HG03571 (cell line): Measurements from ENCODE around the gene CFHR5.
"Not testable (repeated sequence)": the region's sequence is repeated elsewhere in the genome, so short reads cannot be mapped to it uniquely, and the experiment has no call there.

Source experiments
- ATAC-seq: cut with Tn5 transposase; IDR thresholded peaks from one replicate; pipeline ENCODE4 v1.9.1; 2021; ENCODE audit not compliant: unreplicated experiment

The CFHR5 gene

DNA sequence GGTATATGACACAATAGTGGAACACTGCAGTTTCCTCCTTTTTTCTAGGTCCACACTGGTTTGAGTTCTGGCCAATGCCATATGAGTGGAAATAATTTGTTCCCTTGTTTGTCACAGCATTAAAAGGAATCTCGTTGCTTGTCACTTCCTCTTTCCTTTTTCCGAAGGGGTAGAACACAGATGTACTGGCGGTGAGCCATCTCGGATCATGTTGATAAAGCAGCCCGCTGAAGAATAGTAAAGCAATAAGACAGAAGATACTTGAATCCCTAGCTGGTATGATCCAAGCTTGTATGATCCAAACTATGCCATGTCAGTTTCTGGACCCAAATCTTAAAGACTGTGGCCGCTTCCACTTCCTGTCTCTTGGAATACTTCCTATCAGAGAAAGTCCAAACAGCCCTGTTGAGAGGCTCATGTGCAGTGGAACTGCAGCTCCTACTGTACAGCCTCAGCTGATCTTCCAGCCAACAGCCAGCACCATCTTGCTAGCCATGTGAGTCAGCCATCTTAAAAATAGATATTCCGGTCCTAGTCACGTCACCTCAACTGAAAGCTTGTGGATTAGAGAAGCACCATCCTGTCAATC lies 40.3 kb downstream of the CFHR5 start:
- no peak for ATAC-seq

DNA sequence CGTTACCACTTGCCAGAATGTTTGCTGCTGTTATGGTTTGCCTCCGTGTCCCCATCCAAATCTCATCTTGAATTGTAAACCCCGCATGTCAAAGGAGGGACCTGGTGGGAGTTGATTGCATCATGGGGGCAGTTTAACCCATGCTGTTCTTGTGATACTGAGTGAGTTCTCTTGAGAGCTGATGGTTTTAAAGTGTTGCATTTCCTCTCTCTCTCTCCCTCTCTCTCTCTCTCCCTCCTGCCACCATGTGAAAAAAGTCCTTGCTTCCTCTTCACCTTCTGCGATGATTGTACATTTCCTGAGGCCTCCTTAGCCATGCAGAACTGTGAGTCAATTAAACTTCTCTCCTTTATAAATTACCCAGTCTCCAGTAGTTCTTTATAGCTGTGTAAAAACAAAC lies 44.4 kb downstream of the CFHR5 start:
- ATAC-seq: no peak

DNA sequence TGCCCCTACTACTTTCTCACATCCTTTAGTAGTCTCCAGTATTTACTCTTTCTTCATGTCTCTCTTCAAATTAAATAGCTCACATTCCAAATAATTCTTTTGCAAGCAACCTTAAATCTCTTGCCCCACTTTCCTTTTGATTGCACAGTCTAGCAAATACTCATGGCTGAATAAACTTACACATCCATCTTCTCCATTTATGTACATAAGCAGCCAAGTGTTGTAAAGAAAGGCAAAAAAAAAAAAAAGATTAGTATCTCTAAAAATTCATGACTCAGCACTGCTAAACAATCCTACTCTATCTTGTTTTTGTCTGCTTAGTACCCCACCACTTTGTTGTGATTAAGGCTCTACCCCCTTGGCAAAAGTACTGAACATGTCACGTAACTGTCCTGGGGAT lies 47.1 kb downstream of the CFHR5 start:
- no peak for ATAC-seq

DNA sequence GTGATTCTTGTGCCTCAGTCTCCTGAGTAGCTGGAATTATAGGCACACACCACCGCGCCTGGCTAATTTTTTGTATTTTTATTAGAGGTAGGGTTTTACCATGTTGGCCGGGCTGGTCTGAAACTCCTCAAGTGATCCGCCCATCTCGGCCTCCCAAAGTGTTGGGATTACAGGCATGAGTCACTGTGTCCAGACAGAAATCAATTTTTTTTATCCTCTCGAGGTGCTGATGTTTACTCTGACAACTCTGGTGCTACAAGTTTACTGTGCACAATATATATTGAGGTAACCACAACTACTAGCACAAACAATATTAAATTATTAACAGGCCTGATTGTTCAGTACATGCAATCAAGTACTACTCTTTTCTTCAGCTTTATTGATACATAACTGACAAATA lies 50.0 kb downstream of the CFHR5 start:
- ATAC-seq: no peak

DNA sequence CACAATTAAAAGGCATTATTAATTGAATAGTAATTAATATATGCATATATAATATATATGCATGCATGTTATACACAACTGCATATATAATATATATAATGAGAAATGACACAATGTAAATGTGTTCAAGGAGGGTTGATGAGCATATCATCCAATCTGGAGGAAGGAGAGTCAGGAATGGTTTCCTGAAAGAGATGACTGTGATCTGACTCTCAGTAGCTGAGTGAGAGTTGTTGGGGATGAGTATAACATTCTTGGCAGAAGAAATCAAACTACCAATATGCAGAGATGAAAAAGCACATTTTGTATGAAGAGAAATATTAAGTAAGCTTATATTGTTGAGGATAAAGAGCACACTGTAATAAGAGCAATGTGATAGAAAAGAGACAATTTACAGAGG lies 52.4 kb downstream of the CFHR5 start:
- ATAC-seq: no peak

DNA sequence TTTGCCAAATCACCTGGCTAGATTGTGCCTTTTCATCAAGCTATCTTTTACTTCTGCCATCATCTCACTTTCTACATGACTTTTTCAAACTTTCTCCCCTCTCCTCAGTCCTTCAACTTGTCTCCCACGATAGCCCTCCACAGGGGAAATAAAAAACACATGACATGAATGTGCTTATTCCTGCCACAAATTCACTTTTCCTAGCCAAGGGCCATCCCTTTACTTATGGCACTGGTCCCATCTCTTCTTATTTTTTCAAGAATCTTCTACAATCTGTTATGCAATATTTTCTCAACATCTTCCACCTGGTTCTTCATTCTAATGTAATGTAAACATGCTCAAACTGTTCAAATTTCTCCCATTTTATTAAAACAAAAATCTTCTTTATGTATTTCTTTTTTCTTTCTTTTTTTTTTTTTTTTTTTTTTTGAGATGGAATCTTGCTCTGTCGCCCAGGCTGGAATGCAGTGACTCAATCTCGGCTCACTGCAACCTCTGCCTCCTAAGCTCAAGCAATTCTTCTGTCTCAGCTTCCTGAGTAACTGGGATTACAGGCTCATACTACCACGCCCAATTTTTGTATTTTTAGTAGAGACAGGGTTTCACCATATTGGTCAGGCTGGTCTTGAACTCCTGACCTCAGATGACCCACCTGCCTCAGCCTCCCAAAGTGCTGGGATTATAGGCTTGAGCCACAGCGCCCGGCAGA lies 57.4 kb downstream of the CFHR5 start:
- not testable (repeated sequence) for ATAC-seq

DNA sequence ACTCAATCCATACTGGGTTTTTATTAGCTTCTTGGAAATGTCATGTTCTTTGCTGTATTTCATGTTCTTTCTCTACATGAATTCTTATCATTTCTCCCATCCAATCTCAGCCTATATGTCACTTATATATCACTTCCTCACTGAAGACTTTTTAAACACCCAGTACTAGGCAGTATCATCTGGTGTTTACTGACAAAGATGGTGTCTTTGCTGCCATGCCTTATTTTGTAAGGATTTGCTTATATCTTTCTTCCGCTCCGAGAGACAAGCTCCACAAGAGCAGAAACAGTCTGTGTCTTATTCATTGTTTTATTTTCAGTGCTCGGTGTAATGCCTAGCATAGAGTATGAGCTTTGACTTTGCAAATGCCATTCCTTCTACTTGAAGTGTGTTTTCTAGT lies 59.5 kb downstream of the CFHR5 start:
- ATAC-seq: no peak

DNA sequence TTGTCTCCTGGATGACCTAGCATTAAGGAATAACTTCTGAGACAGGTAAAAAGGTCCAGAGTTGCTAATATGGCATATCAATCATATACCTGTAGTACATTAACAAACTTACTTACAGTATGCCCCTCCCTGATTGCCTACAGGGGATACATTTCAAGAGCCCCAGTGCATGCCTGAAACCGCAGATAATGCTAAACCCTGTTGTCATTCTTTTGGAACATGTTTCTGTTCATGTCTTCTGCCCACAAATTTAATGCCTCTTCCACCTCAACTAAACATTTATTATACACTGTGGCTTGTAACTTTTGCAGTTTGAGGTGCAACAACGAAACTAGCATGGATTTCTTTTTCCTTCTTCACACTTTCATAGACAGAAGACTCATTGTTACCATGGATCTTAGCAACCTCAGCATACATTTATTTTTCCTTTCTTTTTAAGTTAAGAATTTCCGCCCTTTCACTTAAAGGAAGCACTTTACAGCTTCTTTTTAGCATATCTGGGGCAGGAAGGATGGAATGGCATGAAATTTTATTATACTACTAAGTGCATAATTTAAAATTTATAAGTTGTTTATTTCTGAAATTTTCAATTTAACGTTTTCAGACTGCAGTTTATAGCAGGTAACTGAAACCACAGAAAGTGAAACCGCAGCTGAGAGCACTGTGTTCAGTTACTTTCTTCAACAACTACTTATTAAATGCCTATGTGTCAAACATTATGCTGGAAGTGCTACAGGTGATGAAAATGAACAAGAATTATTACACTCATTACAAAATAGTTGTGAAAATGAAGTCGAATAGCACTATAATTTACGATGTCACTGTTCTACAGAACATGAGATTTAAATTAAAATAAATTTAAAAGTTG lies 64.4 kb downstream of the CFHR5 start:
- ATAC-seq: peak; percentile 68

DNA sequence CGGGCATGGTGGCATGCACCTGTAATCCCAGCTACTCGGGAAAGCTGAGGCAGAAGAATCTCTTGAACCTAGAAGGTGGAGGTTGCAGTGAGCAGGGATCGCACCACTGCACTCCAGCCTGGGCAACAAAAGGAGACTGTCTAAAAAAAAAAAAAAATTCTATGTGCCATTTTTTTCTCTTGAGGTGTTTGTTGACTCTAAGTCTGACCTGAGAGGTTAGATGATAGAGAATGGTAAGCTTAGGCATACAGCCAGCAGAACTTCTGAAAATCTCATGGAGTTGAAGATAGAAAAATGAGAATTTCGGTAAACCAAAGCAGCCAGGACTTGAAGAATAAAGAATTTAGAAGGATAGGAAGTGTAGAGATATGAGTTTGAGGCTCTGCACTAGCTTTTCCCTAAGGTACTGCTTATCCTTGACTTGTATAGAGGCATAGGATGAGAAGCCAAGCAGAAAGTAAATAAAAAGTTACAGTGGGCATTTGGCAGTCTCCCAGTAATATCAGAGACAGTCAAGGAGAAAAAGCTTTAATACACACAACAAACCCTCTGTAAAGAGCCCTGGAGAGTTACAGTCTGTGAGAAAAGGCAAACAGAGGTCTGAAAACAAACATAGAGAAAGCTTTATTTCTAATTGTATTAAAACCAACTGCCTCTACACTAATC lies 65.5 kb downstream of the CFHR5 start:
- no peak for ATAC-seq

DNA sequence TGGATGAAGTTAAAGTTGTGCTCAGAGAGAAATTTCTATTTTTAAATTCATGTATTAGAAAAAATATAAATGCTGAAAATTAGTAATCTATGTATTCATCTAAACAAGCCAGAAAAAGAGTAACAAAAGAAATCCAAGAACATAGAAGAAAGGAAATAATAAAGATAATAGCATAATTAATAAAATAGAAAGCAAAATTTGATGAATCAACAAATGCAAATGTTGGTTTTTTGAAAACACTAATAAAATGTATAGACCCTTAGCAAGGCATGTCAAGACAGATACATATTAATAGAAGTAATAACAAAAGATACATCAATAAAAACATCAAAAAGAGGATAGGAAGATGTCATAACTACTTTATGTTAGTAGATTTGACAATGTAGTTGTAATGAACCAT lies 71.7 kb downstream of the CFHR5 start:
- ATAC-seq: no peak
